Measurements from ENCODE around the gene P3H2.

The P3H2 gene

GRCh38 chr3:190013943-190014924 is 106.5 kb downstream of the P3H2 start:
- FAIRE-seq = no peak

GRCh38 chr3:190012784-190013183 is 107.9 kb downstream of the P3H2 start:
- no peak for FAIRE-seq

GRCh38 chr3:190012314-190012782 is 108.3 kb downstream of the P3H2 start:
- FAIRE-seq = no peak

- FAIRE-seq = no peak
Measured at GRCh38 chr3:190010486-190010885, 110.2 kb downstream of the P3H2 start.

- no peak for FAIRE-seq
Measured at GRCh38 chr3:190009614-190010013, 111.1 kb downstream of the P3H2 start.

- FAIRE-seq = no peak
Measured at GRCh38 chr3:190008432-190008831, 112.3 kb downstream of the P3H2 start.

- FAIRE-seq = no peak
Measured at GRCh38 chr3:190005343-190006113, 115.2 kb downstream of the P3H2 start.

- FAIRE-seq = no peak
Measured at GRCh38 chr3:190004656-190005055, 116.0 kb downstream of the P3H2 start.

GRCh38 chr3:190003681-190004123 is 117.0 kb downstream of the P3H2 start:
- FAIRE-seq = no peak

- FAIRE-seq = no peak
Measured at GRCh38 chr3:190003068-190003467, 117.6 kb downstream of the P3H2 start.

GRCh38 chr3:190001426-190001825 is 119.3 kb downstream of the P3H2 start:
- no peak for FAIRE-seq

- FAIRE-seq = no peak
Measured at GRCh38 chr3:190000861-190001196, 119.9 kb downstream of the P3H2 start.

GRCh38 chr3:190000187-190000860 is 120.4 kb downstream of the P3H2 start:
- FAIRE-seq = no peak

- no peak for FAIRE-seq
Measured at GRCh38 chr3:189999718-190000117, 121.0 kb downstream of the P3H2 start.

- FAIRE-seq = no peak
Measured at GRCh38 chr3:189995129-189995528, 125.6 kb downstream of the P3H2 start.

- no peak for FAIRE-seq
Measured at GRCh38 chr3:189990826-189991225, 129.9 kb downstream of the P3H2 start.

- FAIRE-seq = no peak
Measured at GRCh38 chr3:189988854-189989253, 131.8 kb downstream of the P3H2 start.

- no peak for FAIRE-seq
Measured at GRCh38 chr3:189988322-189988721, 132.4 kb downstream of the P3H2 start.

- no peak for FAIRE-seq
Measured at GRCh38 chr3:189985948-189986347, 134.7 kb downstream of the P3H2 start.

- no peak for FAIRE-seq
Measured at GRCh38 chr3:189983612-189984011, 137.1 kb downstream of the P3H2 start.

- no peak for FAIRE-seq
Measured at GRCh38 chr3:189982321-189982945, 138.3 kb downstream of the P3H2 start.

- no peak for FAIRE-seq
Measured at GRCh38 chr3:189981668-189982067, 139.0 kb downstream of the P3H2 start.

- FAIRE-seq = no peak
Measured at GRCh38 chr3:189978753-189979152, 141.9 kb downstream of the P3H2 start.

All from TTC549 (cell line).